GM04504 (cell line): ENCODE measurements around the gene IQCH.

ENCODE experiments used
- DNase-seq: peaks from one replicate; pipeline ENCODE4 v3.0.0-alpha.2; 2012; ENCODE audit warnings: low read depth

IQCH gene

GRCh38 chr15:67254238-67255175 is at the start of gene IQCH, which contains the start of gene AAGAB:
Gene IQCH (plus strand): TSS chr15:67254786. CDS start chr15:67254897, 111 bp downstream.
Gene AAGAB (minus strand): TSS chr15:67254661. CDS start chr15:67254631, 30 bp downstream.
- peak; percentile 94 for DNase-seq

- no peak for DNase-seq
These were observed 46.9 kb upstream of the IQCH start for GRCh38 chr15:67207555-67208207.

- no peak for DNase-seq
These were observed 46.2 kb upstream of the IQCH start for GRCh38 chr15:67208396-67208795.

GRCh38 chr15:67210555-67211168 is 43.9 kb upstream of the IQCH start:
- DNase-seq, result no peak

- no peak for DNase-seq
These were observed 41.8 kb upstream of the IQCH start for GRCh38 chr15:67212684-67213367.

GRCh38 chr15:67215102-67215501 is 39.5 kb upstream of the IQCH start:
- DNase-seq, result no peak

GRCh38 chr15:67216859-67217258 is 37.7 kb upstream of the IQCH start:
- DNase-seq, result no peak

GRCh38 chr15:67218428-67218827 is 36.2 kb upstream of the IQCH start:
- DNase-seq, result no peak

GRCh38 chr15:67219288-67219687 is 35.3 kb upstream of the IQCH start:
- DNase-seq, result no peak

- DNase-seq, result no peak
These were observed 29.7 kb upstream of the IQCH start for GRCh38 chr15:67224889-67225288.

GRCh38 chr15:67225336-67225735 is 29.2 kb upstream of the IQCH start:
- peak; percentile 46 for DNase-seq

- no peak for DNase-seq
These were observed 27.2 kb upstream of the IQCH start for GRCh38 chr15:67227431-67227830.

GRCh38 chr15:67227846-67228245 is 26.7 kb upstream of the IQCH start:
- DNase-seq, result no peak

- DNase-seq, result no peak
These were observed 26.3 kb upstream of the IQCH start for GRCh38 chr15:67228286-67228685.

- DNase-seq, result no peak
These were observed 24.1 kb upstream of the IQCH start for GRCh38 chr15:67230504-67230903.

- DNase-seq, result no peak
These were observed 22.0 kb upstream of the IQCH start for GRCh38 chr15:67232591-67232990.

- no peak for DNase-seq
These were observed 14.1 kb upstream of the IQCH start for GRCh38 chr15:67240235-67241131.

GRCh38 chr15:67241132-67241855 is 13.3 kb upstream of the IQCH start:
- no peak for DNase-seq

- DNase-seq, result peak; percentile 26
These were observed 11.9 kb upstream of the IQCH start for GRCh38 chr15:67242708-67243111.

- peak; percentile 59 for DNase-seq
These were observed 9.6 kb upstream of the IQCH start for GRCh38 chr15:67244971-67245478.
